NCI-H526 (cell line): ENCODE data around the gene NTM.
A peak's percentile ranks its signal among the peaks of the same experiment; 100 is the strongest.
"Not testable (repeated sequence)": the region's sequence is repeated elsewhere in the genome, so short reads cannot be mapped to it uniquely, and the experiment has no call there.

Source experiments
- DNase-seq, 2 experiments: peaks; one replicate each; lab custom pipeline; 2025; lab: John Stamatoyannopoulos, UW

Gene NTM

DNA sequence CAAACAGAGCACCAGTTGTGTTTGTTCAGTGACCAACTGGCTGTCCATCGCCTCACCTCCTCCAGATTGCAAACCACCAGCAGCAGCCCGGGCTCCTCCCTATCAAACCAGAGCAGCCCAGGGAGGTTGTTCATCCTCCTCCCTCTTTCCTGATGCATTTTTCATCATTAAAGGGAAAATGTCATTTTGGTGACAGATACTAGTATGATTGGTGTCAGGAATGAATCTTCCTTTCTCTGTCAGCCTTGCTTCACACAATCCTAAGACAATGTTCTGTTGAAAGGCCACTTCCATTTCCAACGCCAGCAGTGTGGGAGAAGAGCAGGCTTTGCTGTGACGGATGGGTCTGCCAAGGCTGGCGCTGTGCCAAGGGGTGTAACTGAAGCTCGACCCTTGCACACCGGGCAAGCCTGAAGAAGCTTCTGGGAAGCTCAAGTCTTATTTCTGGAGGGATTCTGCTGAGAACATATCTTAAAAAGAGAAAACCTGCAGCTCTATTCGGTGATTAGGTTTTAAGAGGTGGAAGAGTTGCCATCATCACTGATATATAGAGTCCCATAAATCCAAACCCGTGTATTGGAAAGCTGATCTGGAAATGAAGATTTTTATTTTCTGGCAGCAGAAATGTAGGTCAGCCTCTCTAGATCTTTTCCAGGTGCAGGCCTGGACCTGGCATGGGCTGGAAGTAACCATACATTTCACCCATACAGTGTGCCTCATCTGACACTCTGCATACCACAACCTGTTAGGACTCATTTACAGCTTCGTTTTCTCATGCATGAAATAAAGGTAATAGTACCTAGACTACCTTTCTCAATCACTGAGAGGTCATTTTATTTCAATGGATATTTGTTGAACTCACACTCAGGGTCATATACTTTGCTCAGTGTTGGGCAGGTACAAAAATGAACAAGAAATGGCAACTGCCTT is 524.5 kb downstream of the NTM start:
- DNase-seq = no peak

DNA sequence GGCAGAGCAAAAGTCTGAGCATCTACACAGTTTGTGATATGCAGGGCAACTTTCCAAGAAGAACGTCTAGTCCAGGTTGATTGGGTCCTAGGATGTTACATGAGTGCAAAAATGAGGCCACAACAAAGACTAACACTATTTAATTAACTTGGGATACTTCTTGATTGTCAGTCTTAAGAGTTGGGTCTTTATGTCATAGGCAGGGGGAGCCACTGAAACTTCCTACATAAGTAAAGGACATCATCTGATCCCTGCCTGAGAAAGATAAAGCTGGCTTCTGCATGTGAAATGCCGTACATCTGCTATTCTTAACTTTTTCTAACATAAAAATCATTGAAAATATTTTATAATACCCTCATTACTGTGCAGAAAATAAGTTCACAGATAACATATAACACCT is 525.5 kb downstream of the NTM start:
- no peak for DNase-seq

DNA sequence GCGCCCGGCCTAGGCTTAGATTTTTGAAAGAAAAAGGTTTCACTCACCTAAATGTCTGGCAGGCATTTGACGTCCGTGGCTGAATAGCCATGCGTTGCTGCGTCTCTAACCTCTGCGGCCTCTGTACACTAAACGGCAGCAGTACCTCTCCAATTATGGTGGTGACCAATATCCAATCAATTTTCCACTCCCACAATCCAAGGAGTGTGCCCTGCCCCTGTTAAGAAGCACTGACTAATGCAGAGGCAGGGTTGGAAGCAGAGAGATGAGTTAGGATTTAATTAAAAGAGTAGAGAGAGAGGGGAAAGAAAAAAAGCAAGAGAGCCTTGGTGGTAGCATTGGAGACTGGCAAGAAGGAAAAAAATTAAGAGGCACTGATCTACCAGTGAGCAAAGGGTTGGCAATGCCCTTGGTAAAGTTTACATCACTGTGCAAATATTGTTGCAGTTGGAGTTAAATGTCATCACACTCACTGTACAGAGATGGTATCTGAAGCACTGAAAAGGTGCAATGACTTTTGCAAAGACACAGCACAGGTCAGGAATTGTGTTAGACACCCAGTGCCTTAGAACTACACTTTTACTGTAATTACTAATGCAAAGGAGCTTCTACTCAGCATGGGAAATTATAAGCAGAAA is 526.7 kb downstream of the NTM start:
- no peak for DNase-seq

DNA sequence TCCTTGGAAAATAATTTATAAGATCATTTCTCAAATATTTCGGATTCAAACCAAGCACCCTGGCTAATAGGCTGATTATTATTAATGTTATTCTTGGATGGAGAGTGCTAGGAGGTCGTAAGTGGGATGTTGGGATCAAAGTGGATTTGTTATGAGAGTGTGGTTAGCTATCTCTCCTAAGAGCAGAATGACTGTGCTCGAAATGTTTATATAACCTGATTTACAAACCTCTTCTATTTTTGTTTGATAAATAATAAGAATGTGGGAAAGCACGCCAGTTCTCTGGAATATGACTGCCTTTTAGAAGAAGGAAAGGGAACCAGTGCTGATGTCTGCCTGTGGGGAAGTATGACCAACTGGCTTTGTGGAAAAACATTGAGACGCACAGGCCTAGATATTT is 527.5 kb downstream of the NTM start:
- DNase-seq = no peak

DNA sequence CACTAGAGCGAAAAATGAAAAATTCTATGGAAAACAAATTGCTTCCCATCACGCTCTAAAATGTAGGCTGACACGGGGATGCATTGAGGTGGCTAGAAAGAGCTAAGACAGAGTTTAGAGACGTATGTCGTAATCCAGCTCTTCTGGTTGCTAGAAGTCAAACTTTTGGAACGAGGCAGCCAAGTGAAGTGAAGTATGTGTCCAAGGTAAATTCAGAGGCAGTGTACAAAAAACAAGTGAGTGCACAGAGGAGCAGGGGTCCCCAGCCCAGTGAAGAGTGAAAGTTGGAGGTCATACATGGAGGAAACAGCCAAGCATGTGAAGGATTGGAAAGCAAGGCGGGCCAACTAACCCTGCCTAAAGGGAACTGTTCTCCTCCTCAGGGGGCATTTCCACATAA is 528.5 kb downstream of the NTM start:
- no peak for DNase-seq

DNA sequence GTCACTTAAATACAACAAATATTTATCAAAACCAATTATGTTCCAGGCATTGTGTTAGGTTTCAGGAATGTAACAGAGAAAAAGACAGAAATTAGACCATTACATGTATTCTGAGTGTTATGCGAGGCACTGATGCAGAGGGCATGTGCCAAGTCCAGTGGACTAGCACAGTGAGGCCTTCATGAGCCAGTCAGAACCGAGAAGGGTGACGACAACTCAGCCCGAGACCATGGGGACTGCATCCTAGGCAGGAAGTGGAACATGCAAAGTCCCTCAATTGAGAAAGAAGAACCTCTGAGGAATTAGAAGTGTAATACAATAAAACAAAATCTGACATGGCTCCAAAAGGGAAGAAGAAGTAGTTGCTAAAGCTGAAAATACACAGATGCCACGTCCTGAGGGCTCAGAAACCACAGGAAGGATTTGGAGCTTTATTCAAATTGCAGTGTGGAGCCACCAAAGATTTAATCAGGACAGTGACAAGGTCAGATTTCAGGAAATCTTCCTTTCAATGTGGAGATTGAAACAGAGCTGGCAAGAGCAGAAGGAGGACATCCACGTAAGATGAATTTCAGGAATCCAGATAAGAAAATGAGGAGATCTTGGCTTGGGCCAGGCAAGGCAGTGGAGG is 529.6 kb downstream of the NTM start:
- DNase-seq = no peak

DNA sequence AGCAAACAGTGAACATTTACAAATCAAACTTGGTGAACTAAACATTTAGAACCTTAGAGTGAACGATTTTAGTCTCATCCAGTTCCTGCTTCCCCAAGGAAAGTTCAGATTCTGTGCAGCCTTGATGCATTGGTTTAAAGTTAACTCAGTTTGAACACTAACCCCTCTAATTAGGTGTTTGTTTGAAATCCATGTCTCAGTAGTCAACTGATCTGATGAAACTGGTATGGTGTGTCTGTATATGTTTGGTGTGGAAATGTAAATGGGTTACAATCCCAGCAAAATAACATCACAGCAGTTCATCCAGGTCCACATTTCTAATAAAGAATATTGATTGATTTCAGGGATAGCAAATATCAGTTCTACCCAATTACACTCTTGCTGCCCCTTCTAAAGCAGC is 532.0 kb downstream of the NTM start:
- DNase-seq = no peak

DNA sequence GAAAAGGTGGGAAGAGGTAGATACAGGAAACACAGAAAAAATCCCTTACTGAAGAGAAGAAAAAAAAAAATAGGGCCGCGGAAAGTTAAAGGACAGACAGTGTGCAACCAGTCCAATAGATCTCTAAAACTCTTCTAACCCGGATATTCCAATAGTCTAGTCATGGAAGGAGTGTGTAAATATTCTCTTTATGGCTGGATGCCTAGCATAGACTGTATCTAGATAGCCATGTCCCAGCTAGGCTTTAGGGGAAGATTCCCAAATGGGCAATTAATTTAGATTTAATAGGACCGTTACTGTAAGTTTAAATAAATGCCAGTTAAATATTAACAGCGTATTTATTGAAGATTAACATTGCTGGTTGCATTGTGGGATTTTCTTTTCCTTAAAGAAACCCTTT is 532.7 kb downstream of the NTM start:
- no peak for DNase-seq

DNA sequence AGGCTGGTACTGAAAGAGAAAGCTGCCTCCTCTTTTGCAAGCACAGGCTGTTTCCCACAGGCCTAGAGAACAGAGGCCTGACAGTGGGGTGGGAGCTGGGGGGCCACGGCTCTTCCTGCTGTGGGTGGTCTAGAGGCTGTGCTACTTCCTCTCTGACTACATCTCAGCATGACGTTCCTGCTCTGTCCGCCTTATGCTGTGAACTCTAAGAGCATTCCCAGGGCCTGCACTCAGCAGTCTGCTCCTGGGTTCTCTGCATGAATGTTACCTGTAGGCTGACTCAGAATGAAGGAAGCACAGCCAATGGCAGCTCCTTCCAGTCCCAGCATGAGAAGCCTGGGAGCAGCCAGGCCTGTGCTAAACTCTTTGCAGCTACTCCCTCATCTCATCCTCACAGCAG is 534.3 kb downstream of the NTM start:
- DNase-seq = no peak

DNA sequence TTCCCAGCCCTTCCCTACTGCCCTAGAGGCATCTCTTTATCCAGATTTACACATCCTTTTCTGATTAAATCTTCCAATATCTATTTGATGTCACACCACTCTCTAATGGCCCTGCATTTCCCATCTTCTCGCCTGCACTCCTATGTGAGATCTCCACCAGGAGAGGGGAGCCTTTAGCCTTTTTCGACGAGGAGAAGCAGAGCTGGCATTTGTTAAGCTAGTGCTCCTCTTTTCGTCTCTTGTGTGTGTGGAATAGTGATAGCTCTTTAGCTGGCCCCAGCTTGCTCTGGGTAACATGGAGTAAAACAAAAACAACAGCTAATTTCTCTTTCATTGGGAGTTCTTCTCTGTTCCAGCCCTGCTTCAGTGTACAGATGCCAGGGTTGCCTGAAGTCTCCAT is 536.5 kb downstream of the NTM start:
- DNase-seq = no peak

DNA sequence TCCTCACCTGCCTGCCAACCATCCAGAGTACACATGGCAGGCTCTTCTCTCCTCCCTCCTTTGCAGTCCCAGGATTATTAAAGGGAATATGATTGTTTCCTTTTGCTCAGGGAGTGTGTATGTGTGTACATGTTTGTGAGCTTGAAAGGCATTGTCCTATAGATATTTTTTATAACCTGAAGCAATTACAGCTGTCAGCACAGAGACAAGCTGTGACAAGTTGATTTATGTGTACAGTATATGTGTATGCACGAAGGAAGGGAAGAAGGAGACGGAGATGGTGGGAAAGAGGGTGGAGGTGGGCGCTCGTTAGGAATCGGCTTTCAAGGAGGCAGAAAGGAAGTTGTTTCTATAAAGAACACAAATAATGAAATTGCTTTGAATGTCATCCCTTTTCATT is 537.0 kb downstream of the NTM start:
- no peak for DNase-seq

DNA sequence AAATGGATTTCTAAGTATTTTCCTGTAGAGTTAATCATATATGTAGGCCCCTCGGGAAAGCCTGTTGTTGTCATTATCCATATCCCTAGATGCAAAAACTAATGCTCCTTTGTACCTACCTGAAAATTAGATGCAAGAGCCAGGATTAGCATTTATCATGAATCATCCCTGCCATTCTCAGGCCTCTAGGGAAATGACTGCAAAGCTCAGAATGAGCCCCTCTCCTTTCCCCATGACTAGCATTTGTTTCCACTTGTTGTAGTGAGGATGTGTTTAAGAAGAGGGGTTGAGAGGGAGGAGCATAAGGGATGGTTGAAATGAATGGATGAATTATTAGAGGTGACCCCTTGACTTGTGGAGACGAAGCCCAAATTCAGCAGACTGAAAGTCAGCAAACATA is 537.9 kb downstream of the NTM start:
- no peak for DNase-seq

DNA sequence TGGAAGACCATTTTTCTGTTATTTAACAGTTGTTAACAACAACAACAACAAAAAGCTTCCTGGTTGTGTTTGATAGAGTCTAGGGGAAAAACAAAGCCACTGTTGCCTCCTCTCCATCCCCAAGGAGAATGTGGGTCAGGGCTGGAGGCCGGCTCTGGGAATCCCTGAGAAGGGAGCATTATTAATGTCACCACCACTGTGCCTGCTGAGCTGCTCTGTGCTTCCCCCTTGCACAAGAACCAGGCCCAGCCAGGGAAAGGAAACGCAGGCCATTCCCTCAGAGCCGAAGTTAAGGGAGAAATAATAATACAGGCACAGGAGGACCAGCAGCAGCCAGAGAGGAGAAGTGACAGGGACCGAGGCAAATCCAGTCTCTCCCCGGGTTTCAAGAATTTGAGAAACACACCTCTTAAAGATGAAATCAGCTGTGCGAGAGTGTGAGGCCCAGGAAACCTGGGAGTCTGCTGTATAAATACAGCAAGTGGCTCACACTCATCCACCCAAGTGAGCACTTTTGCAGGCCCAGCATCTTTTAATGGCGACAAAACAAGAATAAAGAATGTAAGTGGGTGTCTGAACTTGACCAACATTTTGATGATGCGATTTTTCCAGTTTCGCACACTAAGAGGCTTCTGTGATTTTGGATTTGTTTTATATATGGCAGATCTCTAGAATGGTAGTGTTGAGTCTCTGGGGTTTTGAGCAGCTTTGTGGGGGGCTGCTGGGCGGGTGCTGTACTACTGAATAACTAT is 539.2 kb downstream of the NTM start:
- DNase-seq = no peak

DNA sequence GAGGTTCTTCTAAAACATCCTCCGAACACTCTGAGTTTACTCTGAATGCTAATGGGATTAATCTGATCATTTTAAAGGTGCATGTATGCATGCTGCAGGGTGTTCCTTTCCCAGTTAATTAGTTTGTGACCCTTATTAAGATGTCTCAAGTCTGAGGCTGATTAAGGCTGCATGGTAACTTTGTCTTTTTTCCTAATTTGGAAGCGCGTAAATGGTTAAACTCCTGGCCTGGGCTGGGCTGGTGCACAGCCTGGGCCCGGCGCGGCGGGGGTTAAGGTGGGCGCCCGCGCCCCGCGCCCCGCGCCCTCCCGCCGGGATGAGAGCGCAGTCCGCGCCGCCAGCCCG is 539.7 kb downstream of the NTM start:
- DNase-seq = no peak

DNA sequence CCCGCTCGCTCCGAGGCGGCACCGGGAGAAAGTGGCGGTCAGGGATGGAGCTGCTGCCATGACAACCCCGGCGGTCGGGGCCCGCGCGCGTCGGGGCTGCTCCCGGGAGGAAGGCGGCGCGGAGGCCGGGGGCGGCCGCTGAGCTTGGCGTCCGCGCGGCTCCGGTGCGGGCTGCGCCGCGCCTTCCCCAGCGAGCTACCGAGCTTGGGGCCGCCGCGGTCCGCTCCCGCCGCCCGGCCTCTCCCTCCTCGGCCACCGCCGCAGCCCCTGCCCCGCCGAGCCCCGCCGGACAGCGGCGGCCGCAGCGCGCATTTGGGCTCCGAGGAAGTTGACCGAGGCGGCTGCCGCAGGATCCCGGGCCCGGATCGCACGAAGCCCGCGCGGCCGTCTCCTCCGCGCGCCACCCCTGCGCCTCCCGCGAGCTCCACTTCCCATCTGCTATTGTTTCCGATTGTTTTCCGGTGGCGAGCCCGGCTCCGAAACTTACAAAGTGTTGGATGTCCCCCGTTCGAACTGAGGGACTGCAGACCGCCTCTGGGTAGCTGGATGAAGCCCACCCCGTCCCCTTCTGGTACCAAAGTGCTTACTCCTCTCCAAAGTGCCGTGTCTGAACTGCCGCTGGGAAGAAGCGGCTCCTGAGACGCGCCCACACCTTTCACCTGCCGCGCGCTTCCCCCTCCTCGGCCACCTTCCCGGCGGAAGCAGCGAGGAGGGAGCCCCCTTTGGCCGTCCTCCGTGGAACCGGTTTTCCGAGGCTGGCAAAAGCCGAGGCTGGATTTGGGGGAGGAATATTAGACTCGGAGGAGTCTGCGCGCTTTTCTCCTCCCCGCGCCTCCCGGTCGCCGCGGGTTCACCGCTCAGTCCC is 540.3 kb downstream of the NTM start:
- no peak for DNase-seq

DNA sequence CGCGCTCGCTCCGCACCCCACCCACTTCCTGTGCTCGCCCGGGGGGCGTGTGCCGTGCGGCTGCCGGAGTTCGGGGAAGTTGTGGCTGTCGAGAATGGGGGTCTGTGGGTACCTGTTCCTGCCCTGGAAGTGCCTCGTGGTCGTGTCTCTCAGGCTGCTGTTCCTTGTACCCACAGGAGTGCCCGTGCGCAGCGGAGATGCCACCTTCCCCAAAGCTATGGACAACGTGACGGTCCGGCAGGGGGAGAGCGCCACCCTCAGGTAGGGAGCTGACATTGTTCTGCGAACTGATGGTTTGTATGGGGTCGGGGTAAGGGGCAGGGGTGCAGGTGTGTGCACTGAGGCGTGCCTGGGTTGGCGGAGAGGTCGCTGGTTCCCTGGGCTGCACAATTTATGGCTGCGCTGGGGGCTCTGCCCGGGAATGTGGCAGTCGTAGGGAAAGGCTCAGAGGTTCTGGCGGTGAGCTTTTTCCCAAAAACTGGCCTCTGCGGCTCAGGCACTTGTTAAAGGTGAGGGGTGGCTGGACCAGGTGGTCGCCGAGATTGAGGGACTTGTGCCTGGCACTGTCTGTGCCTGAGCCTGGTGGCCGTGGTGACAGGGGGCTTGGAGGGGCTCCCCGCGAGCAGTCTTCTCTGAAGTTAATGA is 541.1 kb downstream of the NTM start:
- DNase-seq = not testable (repeated sequence)

DNA sequence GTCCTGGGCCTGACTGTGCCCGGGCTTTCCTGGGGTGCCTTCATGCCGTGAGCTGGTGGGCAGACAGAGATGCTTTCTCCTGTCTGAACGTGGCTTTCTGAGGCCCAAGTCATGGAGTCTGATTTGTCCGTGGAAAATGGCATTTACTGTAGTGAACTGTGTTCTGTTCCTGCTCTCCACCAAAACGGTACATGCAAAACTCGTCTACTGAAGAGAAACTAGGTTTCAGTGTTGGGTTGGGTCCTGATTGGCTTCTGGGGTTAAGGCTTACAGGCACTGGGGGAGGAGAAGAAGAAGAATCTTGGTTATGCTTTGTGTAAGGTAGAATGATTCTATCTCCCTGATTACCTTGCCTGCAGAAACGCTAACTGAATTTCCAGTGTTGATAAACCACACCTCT is 541.7 kb downstream of the NTM start:
- DNase-seq = no peak

DNA sequence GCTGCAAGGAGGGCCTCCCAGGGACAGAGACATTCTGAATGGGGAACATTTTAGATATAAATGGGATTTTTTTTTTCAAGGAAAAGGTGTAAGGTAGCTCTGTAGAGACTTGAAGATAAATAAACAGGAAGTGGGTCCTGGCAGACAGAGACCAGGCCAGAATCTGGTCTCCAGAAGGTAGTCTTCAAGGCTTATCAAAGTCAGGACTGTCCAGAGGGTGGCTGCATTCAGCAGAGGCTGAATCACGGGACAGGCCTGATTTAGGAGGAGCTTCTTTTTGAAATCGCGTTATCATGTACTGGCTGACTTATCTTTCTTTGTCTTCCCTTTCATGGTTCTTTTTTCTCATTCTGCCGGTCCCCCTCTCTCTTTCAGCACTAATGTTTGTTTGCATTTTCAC is 542.9 kb downstream of the NTM start:
- DNase-seq = no peak

DNA sequence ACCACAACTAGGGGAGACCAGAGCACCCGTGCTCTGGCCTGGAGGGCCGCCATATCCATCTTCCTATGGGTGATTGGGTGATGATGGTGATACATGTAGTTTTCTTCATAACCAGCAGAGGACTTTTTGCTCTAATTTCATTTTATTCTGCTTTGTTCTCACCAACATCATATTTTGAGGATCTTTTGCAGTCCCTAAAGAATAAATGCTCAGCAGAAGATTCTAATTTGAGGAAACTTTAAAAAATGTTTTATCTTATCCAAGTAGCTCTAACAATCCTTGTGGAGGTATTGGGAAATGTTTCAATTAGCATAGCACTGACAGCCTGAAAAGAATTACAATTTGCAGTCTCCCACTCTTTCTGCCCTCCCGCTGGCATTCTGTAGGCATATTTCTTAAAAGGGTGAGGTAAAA is 544.0 kb downstream of the NTM start:
- peak in 1 of 2 experiments; percentile 15 for DNase-seq

DNA sequence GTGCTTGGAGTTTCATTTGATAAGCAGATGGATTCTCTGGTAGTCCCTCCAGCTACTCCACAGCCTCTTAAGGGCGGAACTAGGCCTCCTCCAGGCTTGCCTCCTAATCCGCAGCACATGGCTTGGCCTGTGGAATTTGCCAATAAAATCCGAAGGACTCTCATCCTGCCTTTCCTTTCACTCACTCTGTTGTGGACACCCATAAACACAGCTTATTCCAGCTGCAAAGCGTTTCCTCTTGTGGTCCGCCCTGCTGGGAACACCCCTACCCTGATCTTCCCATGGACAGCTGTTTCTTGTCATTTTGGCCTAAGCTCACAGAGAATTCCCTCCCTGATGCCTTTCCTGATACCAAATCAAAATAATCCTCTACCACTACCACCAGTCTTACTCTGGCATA is 546.2 kb downstream of the NTM start:
- no peak for DNase-seq
